Body of pancreas (tissue), 4 donors: ENCODE measurements around the gene ACTR3C.
"Not testable (repeated sequence)": the region's sequence is repeated elsewhere in the genome, so short reads cannot be mapped to it uniquely, and the experiment has no call there.

Source experiments
- POLR2A ChIP-seq, 3 donors: fragments of 450-650 bp; IDR thresholded peaks; one replicate each; pipeline ENCODE4 v1.6.1; 2016; ENCODE audit warnings: antibody characterized with exemption in 3 of 3, mild to moderate bottlenecking in 2 of 3
- TF ChIP-seq, protein P1 (sequence below), 7 experiments: fragments of 450-650 bp in 4 of 7; fragments of 200-600 bp in 3 of 7; sonication (generic) in 3 of 7; IDR thresholded peaks; one replicate each; pipeline ENCODE4 v1.5.1; 2016 to 2019; ENCODE audit warnings: antibody characterized with exemption in 7 of 7

DNA sequence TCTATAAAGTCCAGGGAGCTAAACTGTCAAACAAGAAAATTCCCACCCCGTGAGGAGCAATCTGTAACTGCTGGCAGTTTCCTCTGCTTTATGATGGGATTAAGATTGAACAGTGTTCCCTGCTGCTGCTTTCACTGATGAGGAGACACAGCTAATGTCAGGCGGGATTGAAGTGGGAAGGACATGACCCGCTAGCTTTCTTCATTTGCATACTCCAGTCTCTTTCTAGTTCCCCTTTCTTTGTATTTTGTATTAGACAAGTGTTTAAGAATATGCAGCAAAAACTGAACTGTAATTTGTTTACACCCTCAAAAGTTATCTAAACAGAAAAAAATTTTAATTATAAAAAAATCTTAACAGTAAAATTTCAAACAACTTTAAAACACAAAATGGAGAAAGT, 40.2 kb downstream of the ACTR3C start:
- TF ChIP-seq, protein P1, sequence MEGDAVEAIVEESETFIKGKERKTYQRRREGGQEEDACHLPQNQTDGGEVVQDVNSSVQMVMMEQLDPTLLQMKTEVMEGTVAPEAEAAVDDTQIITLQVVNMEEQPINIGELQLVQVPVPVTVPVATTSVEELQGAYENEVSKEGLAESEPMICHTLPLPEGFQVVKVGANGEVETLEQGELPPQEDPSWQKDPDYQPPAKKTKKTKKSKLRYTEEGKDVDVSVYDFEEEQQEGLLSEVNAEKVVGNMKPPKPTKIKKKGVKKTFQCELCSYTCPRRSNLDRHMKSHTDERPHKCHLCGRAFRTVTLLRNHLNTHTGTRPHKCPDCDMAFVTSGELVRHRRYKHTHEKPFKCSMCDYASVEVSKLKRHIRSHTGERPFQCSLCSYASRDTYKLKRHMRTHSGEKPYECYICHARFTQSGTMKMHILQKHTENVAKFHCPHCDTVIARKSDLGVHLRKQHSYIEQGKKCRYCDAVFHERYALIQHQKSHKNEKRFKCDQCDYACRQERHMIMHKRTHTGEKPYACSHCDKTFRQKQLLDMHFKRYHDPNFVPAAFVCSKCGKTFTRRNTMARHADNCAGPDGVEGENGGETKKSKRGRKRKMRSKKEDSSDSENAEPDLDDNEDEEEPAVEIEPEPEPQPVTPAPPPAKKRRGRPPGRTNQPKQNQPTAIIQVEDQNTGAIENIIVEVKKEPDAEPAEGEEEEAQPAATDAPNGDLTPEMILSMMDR (IDR thresholded peaks at IDR 0.05), result not testable (repeated sequence)
- not testable (repeated sequence) for TF ChIP-seq POLR2A (IDR thresholded peaks at IDR 0.05)
